ENCODE data around the gene SP3.

DNA sequence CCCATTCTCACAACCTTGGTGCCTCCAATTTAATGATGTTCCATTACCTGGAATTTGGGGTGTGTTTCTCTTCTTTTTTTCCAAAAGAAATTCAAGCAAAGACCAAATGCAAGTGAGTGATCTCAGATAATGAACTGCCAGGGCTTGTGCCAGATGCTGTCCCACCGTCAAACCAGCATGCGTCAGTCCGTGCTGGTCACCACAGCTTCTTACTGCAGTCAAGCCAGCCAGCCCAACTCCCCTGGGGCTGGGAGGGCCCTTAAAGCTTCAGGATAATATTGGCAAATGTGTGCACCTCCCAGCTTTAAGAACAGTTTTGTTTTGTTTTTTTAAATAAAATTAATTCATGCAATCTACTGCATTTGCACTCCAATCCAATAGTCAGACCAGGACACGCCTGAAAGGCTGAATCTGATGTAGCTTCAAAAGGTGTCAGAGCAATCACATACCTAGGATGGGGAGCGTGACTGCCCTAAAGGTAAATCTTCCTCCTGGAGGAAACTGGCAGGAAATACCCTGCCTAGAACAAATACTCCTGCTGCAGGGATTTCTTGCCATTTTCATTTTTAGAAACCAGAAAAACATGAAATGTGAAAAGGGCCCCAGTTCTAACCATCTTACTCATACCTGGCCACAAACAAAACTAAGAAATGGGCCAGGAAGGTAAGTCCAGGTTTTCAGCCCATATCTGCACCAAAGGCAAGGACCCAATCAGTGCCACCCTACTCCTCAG is 26.8 kb upstream of the SP3 start:
- TF ChIP-seq, protein P1, sequence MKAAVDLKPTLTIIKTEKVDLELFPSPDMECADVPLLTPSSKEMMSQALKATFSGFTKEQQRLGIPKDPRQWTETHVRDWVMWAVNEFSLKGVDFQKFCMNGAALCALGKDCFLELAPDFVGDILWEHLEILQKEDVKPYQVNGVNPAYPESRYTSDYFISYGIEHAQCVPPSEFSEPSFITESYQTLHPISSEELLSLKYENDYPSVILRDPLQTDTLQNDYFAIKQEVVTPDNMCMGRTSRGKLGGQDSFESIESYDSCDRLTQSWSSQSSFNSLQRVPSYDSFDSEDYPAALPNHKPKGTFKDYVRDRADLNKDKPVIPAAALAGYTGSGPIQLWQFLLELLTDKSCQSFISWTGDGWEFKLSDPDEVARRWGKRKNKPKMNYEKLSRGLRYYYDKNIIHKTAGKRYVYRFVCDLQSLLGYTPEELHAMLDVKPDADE (IDR thresholded peaks at IDR 0.05), result no peak
- TF ChIP-seq, protein P2, sequence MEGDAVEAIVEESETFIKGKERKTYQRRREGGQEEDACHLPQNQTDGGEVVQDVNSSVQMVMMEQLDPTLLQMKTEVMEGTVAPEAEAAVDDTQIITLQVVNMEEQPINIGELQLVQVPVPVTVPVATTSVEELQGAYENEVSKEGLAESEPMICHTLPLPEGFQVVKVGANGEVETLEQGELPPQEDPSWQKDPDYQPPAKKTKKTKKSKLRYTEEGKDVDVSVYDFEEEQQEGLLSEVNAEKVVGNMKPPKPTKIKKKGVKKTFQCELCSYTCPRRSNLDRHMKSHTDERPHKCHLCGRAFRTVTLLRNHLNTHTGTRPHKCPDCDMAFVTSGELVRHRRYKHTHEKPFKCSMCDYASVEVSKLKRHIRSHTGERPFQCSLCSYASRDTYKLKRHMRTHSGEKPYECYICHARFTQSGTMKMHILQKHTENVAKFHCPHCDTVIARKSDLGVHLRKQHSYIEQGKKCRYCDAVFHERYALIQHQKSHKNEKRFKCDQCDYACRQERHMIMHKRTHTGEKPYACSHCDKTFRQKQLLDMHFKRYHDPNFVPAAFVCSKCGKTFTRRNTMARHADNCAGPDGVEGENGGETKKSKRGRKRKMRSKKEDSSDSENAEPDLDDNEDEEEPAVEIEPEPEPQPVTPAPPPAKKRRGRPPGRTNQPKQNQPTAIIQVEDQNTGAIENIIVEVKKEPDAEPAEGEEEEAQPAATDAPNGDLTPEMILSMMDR (conservative IDR thresholded peaks at IDR 0.05; ENCODE audit: low read depth in 2 of 2), result no peak
- TF ChIP-seq, protein P3, sequence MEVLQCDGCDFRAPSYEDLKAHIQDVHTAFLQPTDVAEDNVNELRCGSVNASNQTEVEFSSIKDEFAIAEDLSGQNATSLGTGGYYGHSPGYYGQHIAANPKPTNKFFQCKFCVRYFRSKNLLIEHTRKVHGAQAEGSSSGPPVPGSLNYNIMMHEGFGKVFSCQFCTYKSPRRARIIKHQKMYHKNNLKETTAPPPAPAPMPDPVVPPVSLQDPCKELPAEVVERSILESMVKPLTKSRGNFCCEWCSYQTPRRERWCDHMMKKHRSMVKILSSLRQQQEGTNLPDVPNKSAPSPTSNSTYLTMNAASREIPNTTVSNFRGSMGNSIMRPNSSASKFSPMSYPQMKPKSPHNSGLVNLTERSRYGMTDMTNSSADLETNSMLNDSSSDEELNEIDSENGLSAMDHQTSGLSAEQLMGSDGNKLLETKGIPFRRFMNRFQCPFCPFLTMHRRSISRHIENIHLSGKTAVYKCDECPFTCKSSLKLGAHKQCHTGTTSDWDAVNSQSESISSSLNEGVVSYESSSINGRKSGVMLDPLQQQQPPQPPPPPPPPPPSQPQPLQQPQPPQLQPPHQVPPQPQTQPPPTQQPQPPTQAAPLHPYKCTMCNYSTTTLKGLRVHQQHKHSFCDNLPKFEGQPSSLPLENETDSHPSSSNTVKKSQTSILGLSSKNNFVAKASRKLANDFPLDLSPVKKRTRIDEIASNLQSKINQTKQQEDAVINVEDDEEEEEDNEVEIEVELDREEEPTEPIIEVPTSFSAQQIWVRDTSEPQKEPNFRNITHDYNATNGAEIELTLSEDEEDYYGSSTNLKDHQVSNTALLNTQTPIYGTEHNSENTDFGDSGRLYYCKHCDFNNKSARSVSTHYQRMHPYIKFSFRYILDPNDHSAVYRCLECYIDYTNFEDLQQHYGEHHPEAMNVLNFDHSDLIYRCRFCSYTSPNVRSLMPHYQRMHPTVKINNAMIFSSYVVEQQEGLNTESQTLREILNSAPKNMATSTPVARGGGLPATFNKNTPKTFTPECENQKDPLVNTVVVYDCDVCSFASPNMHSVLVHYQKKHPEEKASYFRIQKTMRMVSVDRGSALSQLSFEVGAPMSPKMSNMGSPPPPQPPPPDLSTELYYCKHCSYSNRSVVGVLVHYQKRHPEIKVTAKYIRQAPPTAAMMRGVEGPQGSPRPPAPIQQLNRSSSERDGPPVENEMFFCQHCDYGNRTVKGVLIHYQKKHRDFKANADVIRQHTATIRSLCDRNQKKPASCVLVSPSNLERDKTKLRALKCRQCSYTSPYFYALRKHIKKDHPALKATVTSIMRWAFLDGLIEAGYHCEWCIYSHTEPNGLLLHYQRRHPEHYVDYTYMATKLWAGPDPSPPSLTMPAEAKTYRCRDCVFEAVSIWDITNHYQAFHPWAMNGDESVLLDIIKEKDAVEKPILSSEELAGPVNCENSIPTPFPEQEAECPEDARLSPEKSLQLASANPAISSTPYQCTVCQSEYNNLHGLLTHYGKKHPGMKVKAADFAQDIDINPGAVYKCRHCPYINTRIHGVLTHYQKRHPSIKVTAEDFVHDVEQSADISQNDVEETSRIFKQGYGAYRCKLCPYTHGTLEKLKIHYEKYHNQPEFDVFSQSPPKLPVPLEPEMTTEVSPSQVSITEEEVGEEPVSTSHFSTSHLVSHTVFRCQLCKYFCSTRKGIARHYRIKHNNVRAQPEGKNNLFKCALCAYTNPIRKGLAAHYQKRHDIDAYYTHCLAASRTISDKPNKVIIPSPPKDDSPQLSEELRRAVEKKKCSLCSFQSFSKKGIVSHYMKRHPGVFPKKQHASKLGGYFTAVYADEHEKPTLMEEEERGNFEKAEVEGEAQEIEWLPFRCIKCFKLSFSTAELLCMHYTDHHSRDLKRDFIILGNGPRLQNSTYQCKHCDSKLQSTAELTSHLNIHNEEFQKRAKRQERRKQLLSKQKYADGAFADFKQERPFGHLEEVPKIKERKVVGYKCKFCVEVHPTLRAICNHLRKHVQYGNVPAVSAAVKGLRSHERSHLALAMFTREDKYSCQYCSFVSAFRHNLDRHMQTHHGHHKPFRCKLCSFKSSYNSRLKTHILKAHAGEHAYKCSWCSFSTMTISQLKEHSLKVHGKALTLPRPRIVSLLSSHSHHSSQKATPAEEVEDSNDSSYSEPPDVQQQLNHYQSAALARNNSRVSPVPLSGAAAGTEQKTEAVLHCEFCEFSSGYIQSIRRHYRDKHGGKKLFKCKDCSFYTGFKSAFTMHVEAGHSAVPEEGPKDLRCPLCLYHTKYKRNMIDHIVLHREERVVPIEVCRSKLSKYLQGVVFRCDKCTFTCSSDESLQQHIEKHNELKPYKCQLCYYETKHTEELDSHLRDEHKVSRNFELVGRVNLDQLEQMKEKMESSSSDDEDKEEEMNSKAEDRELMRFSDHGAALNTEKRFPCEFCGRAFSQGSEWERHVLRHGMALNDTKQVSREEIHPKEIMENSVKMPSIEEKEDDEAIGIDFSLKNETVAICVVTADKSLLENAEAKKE (CRISPR knock-in tag; IDR thresholded peaks at IDR 0.05), result no peak
- TF ChIP-seq POLR2AphosphoS5 (IDR thresholded peaks at IDR 0.05; ENCODE audit: low read depth), result no peak
- TF ChIP-seq EZH2 (IDR thresholded peaks at IDR 0.05; ENCODE audit: low read depth, unreplicated experiment), result no peak
- no peak for TF ChIP-seq ZNF114 (CRISPR knock-in tag; IDR thresholded peaks at IDR 0.05)
- TF ChIP-seq NANOG (IDR thresholded peaks at IDR 0.05; ENCODE audit: borderline replicate concordance), result no peak
- no peak for TF ChIP-seq CREB1 (CRISPR knock-in tag; IDR thresholded peaks at IDR 0.05; ENCODE audit: low read depth)
- no peak for TF ChIP-seq JUNB (IDR thresholded peaks at IDR 0.05; ENCODE audit: unreplicated experiment)
- TF ChIP-seq, protein P4, sequence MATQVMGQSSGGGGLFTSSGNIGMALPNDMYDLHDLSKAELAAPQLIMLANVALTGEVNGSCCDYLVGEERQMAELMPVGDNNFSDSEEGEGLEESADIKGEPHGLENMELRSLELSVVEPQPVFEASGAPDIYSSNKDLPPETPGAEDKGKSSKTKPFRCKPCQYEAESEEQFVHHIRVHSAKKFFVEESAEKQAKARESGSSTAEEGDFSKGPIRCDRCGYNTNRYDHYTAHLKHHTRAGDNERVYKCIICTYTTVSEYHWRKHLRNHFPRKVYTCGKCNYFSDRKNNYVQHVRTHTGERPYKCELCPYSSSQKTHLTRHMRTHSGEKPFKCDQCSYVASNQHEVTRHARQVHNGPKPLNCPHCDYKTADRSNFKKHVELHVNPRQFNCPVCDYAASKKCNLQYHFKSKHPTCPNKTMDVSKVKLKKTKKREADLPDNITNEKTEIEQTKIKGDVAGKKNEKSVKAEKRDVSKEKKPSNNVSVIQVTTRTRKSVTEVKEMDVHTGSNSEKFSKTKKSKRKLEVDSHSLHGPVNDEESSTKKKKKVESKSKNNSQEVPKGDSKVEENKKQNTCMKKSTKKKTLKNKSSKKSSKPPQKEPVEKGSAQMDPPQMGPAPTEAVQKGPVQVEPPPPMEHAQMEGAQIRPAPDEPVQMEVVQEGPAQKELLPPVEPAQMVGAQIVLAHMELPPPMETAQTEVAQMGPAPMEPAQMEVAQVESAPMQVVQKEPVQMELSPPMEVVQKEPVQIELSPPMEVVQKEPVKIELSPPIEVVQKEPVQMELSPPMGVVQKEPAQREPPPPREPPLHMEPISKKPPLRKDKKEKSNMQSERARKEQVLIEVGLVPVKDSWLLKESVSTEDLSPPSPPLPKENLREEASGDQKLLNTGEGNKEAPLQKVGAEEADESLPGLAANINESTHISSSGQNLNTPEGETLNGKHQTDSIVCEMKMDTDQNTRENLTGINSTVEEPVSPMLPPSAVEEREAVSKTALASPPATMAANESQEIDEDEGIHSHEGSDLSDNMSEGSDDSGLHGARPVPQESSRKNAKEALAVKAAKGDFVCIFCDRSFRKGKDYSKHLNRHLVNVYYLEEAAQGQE (IDR thresholded peaks at IDR 0.05; ENCODE audit: unreplicated experiment), result no peak
- no peak for TF ChIP-seq EZH2phosphoT487 (IDR thresholded peaks at IDR 0.05; ENCODE audit: unreplicated experiment)

Measured in GM23338 (cell line).